Osteocyte (in vitro differentiated cells): ENCODE measurements around the gene TPI1. TPM values are rescaled to one million over a fixed set of nuclear protein-coding genes. Genes with fewer than 3 reads are reported as not detected.
"Not testable (repeated sequence)": the region's sequence is repeated elsewhere in the genome, so short reads cannot be mapped to it uniquely, and the experiment has no call there.

Experiments used
- DNase-seq: peaks from one replicate; pipeline ENCODE4 v3.0.0; 2021; ENCODE audit warnings: mixed read lengths; ENCODE audit not compliant: unreplicated experiment; ENCODE audit errors: extremely low spot score
- H3K27ac Mint-ChIP-seq: one replicate; pipeline ENCODE4 v1.8.0; 2021; ENCODE audit warnings: mild to moderate bottlenecking, mixed read lengths; ENCODE audit not compliant: unreplicated experiment
- H3K27me3 Mint-ChIP-seq: one replicate; pipeline ENCODE4 v1.8.0; 2021; ENCODE audit warnings: mixed read lengths; ENCODE audit not compliant: unreplicated experiment
- H3K36me3 Mint-ChIP-seq: one replicate; pipeline ENCODE4 v1.8.0; 2021; ENCODE audit warnings: mixed read lengths; ENCODE audit not compliant: unreplicated experiment
- H3K4me1 Mint-ChIP-seq: one replicate; pipeline ENCODE4 v1.8.0; 2021; ENCODE audit warnings: mixed read lengths; ENCODE audit not compliant: unreplicated experiment
- H3K4me3 Mint-ChIP-seq: one replicate; pipeline ENCODE4 v1.8.0; 2021; ENCODE audit warnings: mild to moderate bottlenecking, moderate library complexity, mixed read lengths; ENCODE audit not compliant: unreplicated experiment
- H3K9me3 Mint-ChIP-seq: one replicate; pipeline ENCODE4 v1.8.0; 2021; ENCODE audit warnings: mixed read lengths; ENCODE audit not compliant: unreplicated experiment
- CTCF ChIP-seq: fragments of 200-600 bp; sonication (generic); IDR thresholded peaks from 2 replicates; pipeline ENCODE4 v1.5.0; 2021; ENCODE audit warnings: antibody characterized with exemption, mild to moderate bottlenecking, moderate library complexity
- total RNA-seq: library from RNA; stranded (reverse); gene quantifications from 2 replicates; pipeline ENCODE4 v1.2.1, GENCODE V29; 2021

Gene TPI1
- total RNA-seq, 1 donor from 2014 or later, result 408 TPM

GRCh38 chr12:6860116-6860515 is 7.2 kb upstream of the TPI1 start:
- Mint-ChIP-seq H3K9me3 (no peaks in the 10 kb centered on the region), H3K27me3 (no peaks in the 10 kb centered on the region), H3K4me3 (no peak overlapping the region)

GRCh38 chr12:6860942-6861341 is 6.4 kb upstream of the TPI1 start:
- Mint-ChIP-seq H3K27ac (no peak overlapping the region), H3K4me3 (no peak overlapping the region), H3K9me3 (no peaks in the 10 kb centered on the region), H3K4me1 (no peaks in the 10 kb centered on the region), H3K36me3 (peaks cover 46% of the 10 kb centered on the region), H3K27me3 (no peaks in the 10 kb centered on the region)
- DNase-seq, result no peak
- TF ChIP-seq CTCF, result no peak

More at GRCh38 chr12:6860116-6860515, 7.2 kb upstream of the TPI1 start:
- Mint-ChIP-seq H3K4me1 (no peaks in the 10 kb centered on the region), H3K27ac (no peak overlapping the region), H3K36me3 (peaks cover 50% of the 10 kb centered on the region)
- DNase-seq, result no peak
- TF ChIP-seq CTCF, result no peak

GRCh38 chr12:6861391-6861790 is 5.9 kb upstream of the TPI1 start:
- H3K4me1 Mint-ChIP-seq, result peaks cover 2% of the 10 kb centered on the region
- TF ChIP-seq CTCF, result no peak
- peaks cover 45% of the 10 kb centered on the region for H3K36me3 Mint-ChIP-seq
- no peaks in the 10 kb centered on the region for H3K9me3 Mint-ChIP-seq
- no peak overlapping the region for H3K4me3 Mint-ChIP-seq
- no peak for DNase-seq
- H3K27ac Mint-ChIP-seq, result no peak overlapping the region
- H3K27me3 Mint-ChIP-seq, result no peaks in the 10 kb centered on the region

DNA sequence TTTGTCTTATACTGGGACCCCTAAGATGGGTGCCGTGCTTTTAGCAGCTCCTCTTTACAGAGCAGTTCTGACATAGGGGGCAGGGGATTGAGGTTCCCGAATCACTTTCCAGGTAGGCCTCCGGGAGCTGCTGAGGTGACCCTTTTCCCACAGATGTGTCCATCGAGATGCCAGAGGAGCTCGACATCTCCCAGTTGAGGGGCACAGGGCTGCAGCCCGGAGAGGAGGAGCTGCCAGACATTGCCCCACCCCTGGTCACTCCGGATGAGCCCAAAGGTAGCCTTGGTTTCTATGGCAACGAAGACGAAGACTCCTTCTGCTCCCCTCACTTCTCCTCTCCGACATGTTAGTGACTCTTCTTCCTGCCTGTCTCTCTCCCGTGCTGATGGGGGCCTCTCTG is 4.3 kb upstream of the TPI1 start:
- DNase-seq, result no peak
- Mint-ChIP-seq H3K36me3 (peaks cover 38% of the 10 kb centered on the region), H3K9me3 (no peaks in the 10 kb centered on the region), H3K27ac (no peak overlapping the region), H3K27me3 (no peaks in the 10 kb centered on the region), H3K4me3 (no peak overlapping the region), H3K4me1 (peaks cover 9% of the 10 kb centered on the region)
- no peak for TF ChIP-seq CTCF

- TF ChIP-seq CTCF, result no peak
- Mint-ChIP-seq H3K4me1 (peaks cover 16% of the 10 kb centered on the region), H3K4me3 (no peak overlapping the region), H3K27ac (no peak overlapping the region), H3K9me3 (no peaks in the 10 kb centered on the region), H3K27me3 (no peaks in the 10 kb centered on the region), H3K36me3 (peaks cover 34% of the 10 kb centered on the region)
- DNase-seq, result no peak
Observed at GRCh38 chr12:6863586-6864321, 3.6 kb upstream of the TPI1 start.

DNA sequence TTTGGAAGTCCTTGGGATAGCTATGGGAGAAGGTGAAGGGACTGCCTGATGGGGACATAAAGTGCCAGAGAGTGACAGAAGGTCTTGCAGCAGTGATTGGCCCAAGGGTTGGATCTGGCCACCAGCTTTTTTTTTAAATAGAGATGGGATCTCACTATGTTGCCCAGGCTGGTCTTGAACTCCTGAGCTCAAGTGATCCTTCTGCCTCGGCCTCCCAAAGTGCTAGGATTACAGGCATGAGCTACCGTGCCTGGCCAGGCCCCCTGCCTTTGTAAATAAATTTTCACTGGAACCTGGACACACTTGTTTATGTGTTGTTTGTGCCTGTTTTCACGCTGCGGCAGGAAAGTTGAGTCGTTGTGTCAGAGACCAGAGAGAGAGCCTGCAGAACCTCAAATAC is 2.0 kb upstream of the TPI1 start:
- not testable (repeated sequence) for DNase-seq, H3K4me3 Mint-ChIP-seq, H3K9me3 Mint-ChIP-seq, H3K27me3 Mint-ChIP-seq
- H3K36me3 Mint-ChIP-seq, result peaks cover 41% of the 10 kb centered on the region
- peaks cover 26% of the 10 kb centered on the region for H3K4me1 Mint-ChIP-seq
- peak overlapping the region; percentile 6 for H3K27ac Mint-ChIP-seq
